ENCODE measurements around the gene SLC8B1.

Gene SLC8B1

GRCh38 chr12:113374823-113375428 lies 40.0 kb upstream of the SLC8B1 start:
- no peaks in the 10 kb centered on the region for H3K27me3 ChIP-seq (ENCODE audit: control insufficient read depth in 1 of 2, insufficient read depth in 1 of 2, low read length in 2 of 2)
- H3K9me3 ChIP-seq (ENCODE audit: control insufficient read depth, low read length): no peaks in the 10 kb centered on the region
- H2BK15ac ChIP-seq (ENCODE audit: low read depth, poor library complexity, severe bottlenecking): no peak overlapping the region
- no peak overlapping the region for H2BK5ac ChIP-seq (ENCODE audit: low read depth, low read length, poor library complexity, severe bottlenecking)
- H4K8ac ChIP-seq (ENCODE audit: low read length): no peak overlapping the region
- H2BK12ac ChIP-seq (ENCODE audit: low read length in 2 of 2): no peak overlapping the region
- H2BK120ac ChIP-seq (ENCODE audit: low read depth, low read length): no peak overlapping the region
- H3K79me1 ChIP-seq (replicated peaks; ENCODE audit: low read length, poor library complexity, severe bottlenecking): peaks cover 12% of the 10 kb centered on the region
- no peak overlapping the region for H2AK5ac ChIP-seq (ENCODE audit: low read length, severe bottlenecking)
- no peak overlapping the region for H3K4ac ChIP-seq (ENCODE audit: low read depth in 1 of 2, low read length in 2 of 2)
- H4K91ac ChIP-seq (ENCODE audit: low read length): no peak overlapping the region
- H3K4me3 ChIP-seq (ENCODE audit: insufficient read depth in 1 of 2, low read depth in 1 of 2, low read length in 2 of 2): no peak overlapping the region
- no peak overlapping the region for H3K14ac ChIP-seq (ENCODE audit: low read length in 2 of 2)
- H3K9ac ChIP-seq (ENCODE audit: low read length): no peak overlapping the region
- no peak overlapping the region for H3K4me2 ChIP-seq (ENCODE audit: low read length, poor library complexity, severe bottlenecking)
- H3K27ac ChIP-seq (ENCODE audit: low read length, poor library complexity, severe bottlenecking): no peak overlapping the region
- DNase-seq: no peak
- H3K23ac ChIP-seq (ENCODE audit: low read length in 2 of 2): no peak overlapping the region
- H3K36me3 ChIP-seq (ENCODE audit: control insufficient read depth in 1 of 2, insufficient read depth in 2 of 2, low read depth in 1 of 2, low read length in 2 of 2): peaks cover 51 to 65% of the 10 kb centered on the region in 2 experiments
- 96% methylated on average over 3 of the region's 4 CpGs for WGBS
- H3K4me1 ChIP-seq (ENCODE audit: control insufficient read depth, insufficient read depth, low read depth, low read length): no peaks in the 10 kb centered on the region
- no peak overlapping the region for H3K18ac ChIP-seq (ENCODE audit: low read depth in 1 of 2, low read length in 2 of 2)
- H2AFZ ChIP-seq (ENCODE audit: low read depth, low read length): no peak overlapping the region

- H3K9ac ChIP-seq (ENCODE audit: low read length): no peak overlapping the region
Observed at GRCh38 chr12:113373969-113374368, 39.1 kb upstream of the SLC8B1 start.

GRCh38 chr12:113373440-113373839 lies 38.5 kb upstream of the SLC8B1 start:
- Histone ChIP-seq H3K36me3 (ENCODE audit: control insufficient read depth in 1 of 2, insufficient read depth in 2 of 2, low read depth in 1 of 2, low read length in 2 of 2) (peaks cover 55 to 62% of the 10 kb centered on the region in 2 experiments), H3K4me3 (ENCODE audit: insufficient read depth in 1 of 2, low read depth in 1 of 2, low read length in 2 of 2) (no peak overlapping the region), H2BK15ac (ENCODE audit: low read depth, poor library complexity, severe bottlenecking) (no peak overlapping the region), H3K4ac (ENCODE audit: low read depth in 1 of 2, low read length in 2 of 2) (no peak overlapping the region), H3K27ac (ENCODE audit: low read length, poor library complexity, severe bottlenecking) (no peak overlapping the region), H2BK5ac (ENCODE audit: low read depth, low read length, poor library complexity, severe bottlenecking) (no peak overlapping the region), H3K9ac (ENCODE audit: low read length) (no peak overlapping the region), H3K79me1 (replicated peaks; ENCODE audit: low read length, poor library complexity, severe bottlenecking) (peaks cover 15% of the 10 kb centered on the region), H3K23ac (ENCODE audit: low read length in 2 of 2) (no peak overlapping the region), H2BK12ac (ENCODE audit: low read length in 2 of 2) (no peak overlapping the region), H3K27me3 (ENCODE audit: control insufficient read depth in 1 of 2, insufficient read depth in 1 of 2, low read length in 2 of 2) (no peaks in the 10 kb centered on the region), H3K9me3 (ENCODE audit: control insufficient read depth, low read length) (no peaks in the 10 kb centered on the region), H3K4me1 (ENCODE audit: control insufficient read depth, insufficient read depth, low read depth, low read length) (no peaks in the 10 kb centered on the region), H2AFZ (ENCODE audit: low read depth, low read length) (no peak overlapping the region), H3K4me2 (ENCODE audit: low read length, poor library complexity, severe bottlenecking) (no peak overlapping the region), H3K18ac (ENCODE audit: low read depth in 1 of 2, low read length in 2 of 2) (no peak overlapping the region), H2AK5ac (ENCODE audit: low read length, severe bottlenecking) (no peak overlapping the region), H4K8ac (ENCODE audit: low read length) (no peak overlapping the region), H4K91ac (ENCODE audit: low read length) (no peak overlapping the region), H3K14ac (ENCODE audit: low read length in 2 of 2) (no peak overlapping the region), H2BK120ac (ENCODE audit: low read depth, low read length) (no peak overlapping the region)
- WGBS: 97% methylated on average over 3 of the region's 3 CpGs
- DNase-seq: no peak

More at GRCh38 chr12:113373969-113374368, 39.1 kb upstream of the SLC8B1 start:
- Histone ChIP-seq H2BK12ac (ENCODE audit: low read length in 2 of 2) (no peak overlapping the region), H2BK120ac (ENCODE audit: low read depth, low read length) (no peak overlapping the region), H3K27ac (ENCODE audit: low read length, poor library complexity, severe bottlenecking) (no peak overlapping the region), H2BK5ac (ENCODE audit: low read depth, low read length, poor library complexity, severe bottlenecking) (no peak overlapping the region), H3K4me3 (ENCODE audit: insufficient read depth in 1 of 2, low read depth in 1 of 2, low read length in 2 of 2) (no peak overlapping the region), H3K14ac (ENCODE audit: low read length in 2 of 2) (no peak overlapping the region), H2AK5ac (ENCODE audit: low read length, severe bottlenecking) (no peak overlapping the region), H4K8ac (ENCODE audit: low read length) (no peak overlapping the region), H3K18ac (ENCODE audit: low read depth in 1 of 2, low read length in 2 of 2) (no peak overlapping the region), H2BK15ac (ENCODE audit: low read depth, poor library complexity, severe bottlenecking) (no peak overlapping the region), H3K36me3 (ENCODE audit: control insufficient read depth in 1 of 2, insufficient read depth in 2 of 2, low read depth in 1 of 2, low read length in 2 of 2) (peaks cover 52 to 61% of the 10 kb centered on the region in 2 experiments), H3K79me1 (replicated peaks; ENCODE audit: low read length, poor library complexity, severe bottlenecking) (peaks cover 13% of the 10 kb centered on the region), H3K9me3 (ENCODE audit: control insufficient read depth, low read length) (no peaks in the 10 kb centered on the region), H3K4ac (ENCODE audit: low read depth in 1 of 2, low read length in 2 of 2) (no peak overlapping the region), H3K4me1 (ENCODE audit: control insufficient read depth, insufficient read depth, low read depth, low read length) (no peaks in the 10 kb centered on the region), H3K4me2 (ENCODE audit: low read length, poor library complexity, severe bottlenecking) (no peak overlapping the region), H3K23ac (ENCODE audit: low read length in 2 of 2) (no peak overlapping the region), H2AFZ (ENCODE audit: low read depth, low read length) (no peak overlapping the region), H3K27me3 (ENCODE audit: control insufficient read depth in 1 of 2, insufficient read depth in 1 of 2, low read length in 2 of 2) (no peaks in the 10 kb centered on the region), H4K91ac (ENCODE audit: low read length) (no peak overlapping the region)
- DNase-seq: no peak
- 98% methylated on average over 3 of the region's 3 CpGs for WGBS

GRCh38 chr12:113372371-113372770 lies 37.5 kb upstream of the SLC8B1 start:
- no peak overlapping the region for H3K27ac ChIP-seq (ENCODE audit: low read length, poor library complexity, severe bottlenecking)
- H3K4ac ChIP-seq (ENCODE audit: low read depth in 1 of 2, low read length in 2 of 2): no peak overlapping the region
- H2AK5ac ChIP-seq (ENCODE audit: low read length, severe bottlenecking): no peak overlapping the region
- DNase-seq: no peak
- no peak overlapping the region for H4K91ac ChIP-seq (ENCODE audit: low read length)
- H3K79me1 ChIP-seq (replicated peaks; ENCODE audit: low read length, poor library complexity, severe bottlenecking): peaks cover 20% of the 10 kb centered on the region
- H3K9ac ChIP-seq (ENCODE audit: low read length): no peak overlapping the region
- no peak overlapping the region for H2BK12ac ChIP-seq (ENCODE audit: low read length in 2 of 2)
- peaks cover 60 to 61% of the 10 kb centered on the region in 2 experiments for H3K36me3 ChIP-seq (ENCODE audit: control insufficient read depth in 1 of 2, insufficient read depth in 2 of 2, low read depth in 1 of 2, low read length in 2 of 2)
- no peak overlapping the region for H3K14ac ChIP-seq (ENCODE audit: low read length in 2 of 2)
- H4K8ac ChIP-seq (ENCODE audit: low read length): no peak overlapping the region
- no peak overlapping the region for H3K4me3 ChIP-seq (ENCODE audit: insufficient read depth in 1 of 2, low read depth in 1 of 2, low read length in 2 of 2)
- H2BK120ac ChIP-seq (ENCODE audit: low read depth, low read length): no peak overlapping the region
- H2BK5ac ChIP-seq (ENCODE audit: low read depth, low read length, poor library complexity, severe bottlenecking): no peak overlapping the region
- H3K23ac ChIP-seq (ENCODE audit: low read length in 2 of 2): no peak overlapping the region
- H3K27me3 ChIP-seq (ENCODE audit: control insufficient read depth in 1 of 2, insufficient read depth in 1 of 2, low read length in 2 of 2): no peaks in the 10 kb centered on the region
- no peak overlapping the region for H2AFZ ChIP-seq (ENCODE audit: low read depth, low read length)
- H3K4me1 ChIP-seq (ENCODE audit: control insufficient read depth, insufficient read depth, low read depth, low read length): no peaks in the 10 kb centered on the region
- WGBS: 91% methylated on average over 7 of the region's 9 CpGs
- H2BK15ac ChIP-seq (ENCODE audit: low read depth, poor library complexity, severe bottlenecking): no peak overlapping the region
- no peak overlapping the region for H3K4me2 ChIP-seq (ENCODE audit: low read length, poor library complexity, severe bottlenecking)
- no peaks in the 10 kb centered on the region for H3K9me3 ChIP-seq (ENCODE audit: control insufficient read depth, low read length)
- H3K18ac ChIP-seq (ENCODE audit: low read depth in 1 of 2, low read length in 2 of 2): no peak overlapping the region

All from mesenchymal stem cell (in vitro differentiated cells and primary cell).